Osteocyte (in vitro differentiated cells): Measurements from ENCODE around the gene FBL. TPM values are rescaled to one million over a fixed set of nuclear protein-coding genes. Genes with fewer than 3 reads are reported as not detected.

ENCODE experiments used
- DNase-seq: peaks from one replicate; pipeline ENCODE4 v3.0.0; 2021; ENCODE audit warnings: mixed read lengths; ENCODE audit not compliant: unreplicated experiment; ENCODE audit errors: extremely low spot score
- H3K27ac Mint-ChIP-seq: one replicate; pipeline ENCODE4 v1.8.0; 2021; ENCODE audit warnings: mild to moderate bottlenecking, mixed read lengths; ENCODE audit not compliant: unreplicated experiment
- H3K27me3 Mint-ChIP-seq: one replicate; pipeline ENCODE4 v1.8.0; 2021; ENCODE audit warnings: mixed read lengths; ENCODE audit not compliant: unreplicated experiment
- H3K36me3 Mint-ChIP-seq: one replicate; pipeline ENCODE4 v1.8.0; 2021; ENCODE audit warnings: mixed read lengths; ENCODE audit not compliant: unreplicated experiment
- H3K4me1 Mint-ChIP-seq: one replicate; pipeline ENCODE4 v1.8.0; 2021; ENCODE audit warnings: mixed read lengths; ENCODE audit not compliant: unreplicated experiment
- H3K4me3 Mint-ChIP-seq: one replicate; pipeline ENCODE4 v1.8.0; 2021; ENCODE audit warnings: mild to moderate bottlenecking, moderate library complexity, mixed read lengths; ENCODE audit not compliant: unreplicated experiment
- H3K9me3 Mint-ChIP-seq: one replicate; pipeline ENCODE4 v1.8.0; 2021; ENCODE audit warnings: mixed read lengths; ENCODE audit not compliant: unreplicated experiment
- total RNA-seq: library from RNA; stranded (reverse); gene quantifications from 2 replicates; pipeline ENCODE4 v1.2.1, GENCODE V29; 2021
- TF ChIP-seq, protein P1 (sequence below): fragments of 200-600 bp; sonication (generic); IDR thresholded peaks from 2 replicates; pipeline ENCODE4 v1.5.0; 2021; ENCODE audit warnings: antibody characterized with exemption, mild to moderate bottlenecking, moderate library complexity

The FBL gene
- total RNA-seq, 1 donor from 2014 or later, result 161 TPM

DNA sequence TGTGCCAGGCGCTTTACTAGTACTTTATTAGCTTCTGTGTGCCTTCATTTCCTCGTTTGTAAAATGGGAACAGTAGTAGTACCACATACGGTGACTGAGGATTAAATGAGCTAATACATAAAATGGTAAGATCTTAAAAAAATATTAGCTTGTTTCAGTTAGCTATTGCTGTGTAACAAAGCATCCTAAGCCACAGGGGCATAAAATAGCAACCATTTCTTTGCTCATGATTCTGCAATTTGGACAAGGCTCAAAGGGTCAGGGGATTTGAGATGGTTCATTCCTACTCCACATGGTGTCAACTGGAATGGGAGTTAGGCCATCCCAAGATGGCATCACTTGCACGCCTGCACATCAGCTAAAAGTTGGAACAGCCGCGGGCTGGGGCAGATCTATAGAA, 25.5 kb downstream of the FBL start:
- TF ChIP-seq, protein P1, sequence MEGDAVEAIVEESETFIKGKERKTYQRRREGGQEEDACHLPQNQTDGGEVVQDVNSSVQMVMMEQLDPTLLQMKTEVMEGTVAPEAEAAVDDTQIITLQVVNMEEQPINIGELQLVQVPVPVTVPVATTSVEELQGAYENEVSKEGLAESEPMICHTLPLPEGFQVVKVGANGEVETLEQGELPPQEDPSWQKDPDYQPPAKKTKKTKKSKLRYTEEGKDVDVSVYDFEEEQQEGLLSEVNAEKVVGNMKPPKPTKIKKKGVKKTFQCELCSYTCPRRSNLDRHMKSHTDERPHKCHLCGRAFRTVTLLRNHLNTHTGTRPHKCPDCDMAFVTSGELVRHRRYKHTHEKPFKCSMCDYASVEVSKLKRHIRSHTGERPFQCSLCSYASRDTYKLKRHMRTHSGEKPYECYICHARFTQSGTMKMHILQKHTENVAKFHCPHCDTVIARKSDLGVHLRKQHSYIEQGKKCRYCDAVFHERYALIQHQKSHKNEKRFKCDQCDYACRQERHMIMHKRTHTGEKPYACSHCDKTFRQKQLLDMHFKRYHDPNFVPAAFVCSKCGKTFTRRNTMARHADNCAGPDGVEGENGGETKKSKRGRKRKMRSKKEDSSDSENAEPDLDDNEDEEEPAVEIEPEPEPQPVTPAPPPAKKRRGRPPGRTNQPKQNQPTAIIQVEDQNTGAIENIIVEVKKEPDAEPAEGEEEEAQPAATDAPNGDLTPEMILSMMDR, result no peak
- Mint-ChIP-seq H3K36me3 (peaks cover 10% of the 10 kb centered on the region), H3K4me1 (no peaks in the 10 kb centered on the region), H3K9me3 (no peaks in the 10 kb centered on the region), H3K27ac (no peak overlapping the region), H3K27me3 (no peaks in the 10 kb centered on the region), H3K4me3 (no peak overlapping the region)
- DNase-seq, result no peak

DNA sequence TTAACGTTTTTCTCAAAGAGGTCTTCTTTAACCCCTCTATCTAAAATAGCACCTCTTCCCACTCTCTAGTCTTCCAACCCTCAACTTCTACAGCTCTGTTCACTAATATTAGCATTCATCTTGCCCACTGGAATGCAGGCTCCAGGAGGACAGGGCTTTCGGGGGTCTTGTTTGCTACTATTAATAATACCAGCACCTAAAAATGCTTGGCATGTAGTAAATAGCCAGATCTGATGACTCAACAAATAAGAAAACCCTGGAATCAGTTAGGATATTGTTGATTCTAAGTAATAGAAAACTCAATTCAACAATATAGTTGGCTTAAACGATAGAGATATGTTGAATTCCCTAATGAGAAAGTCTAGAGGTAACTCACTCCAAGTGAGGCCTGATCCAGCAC, 26.4 kb downstream of the FBL start:
- no peak overlapping the region for H3K4me3 Mint-ChIP-seq
- no peak for DNase-seq
- H3K9me3 Mint-ChIP-seq, result no peaks in the 10 kb centered on the region
- H3K4me1 Mint-ChIP-seq, result peaks cover 2% of the 10 kb centered on the region
- H3K27me3 Mint-ChIP-seq, result no peaks in the 10 kb centered on the region
- TF ChIP-seq, protein P1, result no peak
- H3K36me3 Mint-ChIP-seq, result peaks cover 10% of the 10 kb centered on the region
- H3K27ac Mint-ChIP-seq, result no peak overlapping the region

DNA sequence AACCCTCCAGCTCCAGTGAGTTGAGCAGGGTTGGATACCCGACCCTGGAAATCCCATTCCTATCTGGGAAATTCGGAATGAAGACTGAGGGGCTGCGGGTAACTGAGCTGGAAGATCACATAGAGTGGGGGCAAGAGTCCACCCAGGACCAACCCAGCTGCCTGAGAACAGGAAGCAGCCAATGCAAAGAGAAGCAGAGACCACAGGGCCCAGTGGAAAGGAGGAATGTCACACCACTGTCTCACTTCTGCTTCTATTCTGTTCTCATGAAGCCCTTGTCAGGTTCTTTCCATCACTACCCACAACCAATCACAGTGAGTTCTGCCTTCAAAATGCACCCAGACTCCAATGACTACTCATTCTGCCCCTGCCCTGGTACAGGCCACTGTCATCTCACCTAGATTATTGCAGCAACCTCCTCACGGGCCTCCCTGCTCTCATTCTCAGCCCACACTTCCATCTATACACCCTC, 27.5 kb downstream of the FBL start:
- no peak for DNase-seq
- Mint-ChIP-seq H3K27me3 (no peaks in the 10 kb centered on the region), H3K9me3 (no peaks in the 10 kb centered on the region), H3K27ac (no peak overlapping the region), H3K4me1 (peaks cover 2% of the 10 kb centered on the region), H3K4me3 (no peak overlapping the region), H3K36me3 (peaks cover 10% of the 10 kb centered on the region)
- TF ChIP-seq, protein P1, result no peak

DNA sequence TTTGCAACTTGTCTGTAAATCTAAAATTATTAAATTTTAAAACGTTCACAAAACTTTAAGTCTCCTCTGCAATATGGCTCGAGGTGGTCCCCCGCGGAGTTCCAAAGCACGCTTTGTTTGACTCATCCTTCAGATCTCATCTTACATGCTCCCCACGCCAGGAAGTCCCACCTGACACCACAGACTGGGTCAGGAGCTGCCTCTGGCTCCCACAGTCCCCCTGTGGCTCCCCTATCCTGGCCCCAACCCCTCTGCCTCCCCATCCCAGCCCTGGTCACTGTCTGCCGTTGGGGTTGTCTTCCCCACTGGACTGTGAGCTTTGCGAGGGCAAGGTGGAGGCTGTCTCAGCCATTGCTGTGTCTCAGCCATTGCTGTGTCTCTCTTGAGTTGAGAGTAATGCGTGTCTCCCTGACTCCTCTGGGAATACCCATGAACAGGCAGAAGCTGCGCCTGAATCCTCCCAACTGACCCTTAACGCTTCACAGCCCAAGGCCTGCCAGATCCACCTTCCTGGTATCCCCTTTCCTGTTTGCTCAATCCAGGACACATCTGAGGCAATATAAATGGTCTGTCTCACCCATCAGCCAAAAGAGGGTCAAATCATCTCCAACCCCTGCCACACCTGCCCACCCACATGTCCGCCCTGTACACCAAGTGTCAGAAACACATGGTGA, 28.2 kb downstream of the FBL start:
- DNase-seq, result no peak
- peaks cover 10% of the 10 kb centered on the region for H3K36me3 Mint-ChIP-seq
- H3K9me3 Mint-ChIP-seq, result no peaks in the 10 kb centered on the region
- no peaks in the 10 kb centered on the region for H3K27me3 Mint-ChIP-seq
- TF ChIP-seq, protein P1, result no peak
- H3K27ac Mint-ChIP-seq, result no peak overlapping the region
- H3K4me3 Mint-ChIP-seq, result no peak overlapping the region
- peaks cover 2% of the 10 kb centered on the region for H3K4me1 Mint-ChIP-seq

DNA sequence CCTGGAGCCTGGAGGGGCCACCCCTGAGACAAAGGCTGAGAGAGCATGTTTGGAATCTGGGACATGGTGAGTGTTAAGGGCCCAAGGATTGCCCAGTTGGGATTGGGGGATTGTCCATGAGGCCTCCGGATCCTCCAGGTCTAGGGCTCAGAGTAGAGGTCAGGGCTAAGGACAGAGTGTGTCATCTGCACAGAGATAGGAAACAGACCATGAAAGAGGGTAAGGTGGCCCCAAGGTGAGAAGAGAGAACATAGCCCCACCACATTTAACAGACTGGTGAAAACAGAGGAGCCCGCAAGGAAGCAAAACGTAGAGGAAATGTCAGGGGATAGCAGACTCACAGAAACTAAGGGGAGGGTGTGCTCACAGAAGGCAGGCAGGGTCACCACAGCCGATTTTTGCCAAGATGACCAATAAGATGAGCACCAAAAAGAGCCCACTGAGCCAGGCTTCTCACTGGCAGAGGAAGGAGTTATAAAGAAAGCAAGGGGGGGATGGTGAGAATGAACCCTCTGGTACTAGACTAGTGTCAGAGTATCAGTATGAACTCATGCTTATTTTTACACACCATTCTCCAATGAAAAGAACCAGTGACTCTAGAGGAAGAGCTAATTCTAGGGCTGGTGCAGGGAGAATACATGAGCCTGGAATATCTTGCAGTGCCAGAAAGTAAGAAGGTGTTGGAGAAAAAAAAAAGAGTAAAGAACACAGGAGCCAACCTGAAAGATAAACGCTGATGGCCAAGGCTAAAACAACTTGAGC, 29.7 kb downstream of the FBL start:
- no peaks in the 10 kb centered on the region for H3K9me3 Mint-ChIP-seq
- DNase-seq, result no peak
- peaks cover 10% of the 10 kb centered on the region for H3K36me3 Mint-ChIP-seq
- TF ChIP-seq, protein P1, result no peak
- H3K27me3 Mint-ChIP-seq, result no peaks in the 10 kb centered on the region
- no peak overlapping the region for H3K27ac Mint-ChIP-seq
- H3K4me1 Mint-ChIP-seq, result peaks cover 2% of the 10 kb centered on the region
- H3K4me3 Mint-ChIP-seq, result no peak overlapping the region
